ENCODE measurements around the gene FDXACB1. TPM values are rescaled to one million over a fixed set of nuclear protein-coding genes. Genes with fewer than 3 reads are reported as not detected.
"Not testable (repeated sequence)": the region's sequence is repeated elsewhere in the genome, so short reads cannot be mapped to it uniquely, and the experiment has no call there.

FDXACB1 gene
- total RNA-seq, 2 donors from 2014 or later = 1.3 to 1.8 TPM

DNA sequence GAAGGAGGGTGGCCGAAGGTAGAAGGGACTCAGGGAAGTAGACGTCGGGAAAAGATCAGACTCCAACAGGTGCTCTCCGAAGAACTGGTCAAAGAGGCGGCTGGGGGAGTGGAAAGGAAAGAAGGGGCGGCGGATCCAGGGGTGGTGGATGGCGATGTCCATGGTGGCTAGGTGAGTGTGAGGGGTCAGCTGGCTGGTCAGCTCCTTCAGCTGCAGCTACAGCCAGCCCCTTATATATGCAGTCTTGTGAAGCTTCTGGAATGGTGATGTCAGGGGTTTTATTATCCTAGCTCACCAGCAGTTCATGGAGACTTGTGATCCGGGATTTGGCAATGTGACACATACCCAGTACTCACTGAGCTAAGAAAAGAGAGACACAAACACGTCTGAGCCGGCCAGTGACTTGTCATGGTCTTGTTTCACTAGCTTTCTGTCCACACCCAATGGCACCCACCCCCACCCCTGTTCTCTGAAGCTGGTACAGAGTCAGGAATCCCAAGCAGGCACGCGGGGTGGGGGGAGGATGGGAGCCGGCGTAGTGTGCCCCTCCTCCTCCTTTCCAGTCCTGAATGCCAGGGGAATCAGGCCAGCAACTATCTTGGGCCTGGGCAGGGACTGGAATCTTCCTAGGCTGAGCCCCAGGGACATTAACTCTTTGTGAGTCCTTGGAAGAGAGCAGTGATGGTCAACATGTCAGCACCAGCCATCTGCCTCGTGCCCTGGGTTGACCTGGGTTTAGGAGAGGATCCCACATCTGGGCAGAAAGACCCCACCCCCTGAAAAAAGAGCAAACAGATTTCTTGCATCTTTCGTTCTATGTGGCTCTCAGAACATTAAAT lies 32.8 kb upstream of the FDXACB1 start, which contains the start of gene CRYAB:
TSS of gene CRYAB (minus strand) at position 208 of the 839 bp plus-strand sequence. CDS start at position 162, 46 bp downstream.
- peak; percentile 95 for DNase-seq (ENCODE audit: low spot score)
- intact Hi-C loops (cut with DNase I) = loop anchor here in 1 of 2 donors (5.0 kb wide), 1 partner anchor 34 kb away; the partner anchor contains the start of genes CFAP68 and FDXACB1

GRCh38 chr11:111910676-111911562 lies 32.0 kb upstream of the FDXACB1 start:
- intact Hi-C loops (cut with DNase I) = loop anchor here in 1 of 2 donors (5.0 kb wide), 1 partner anchor 34 kb away; the partner anchor contains the start of genes CFAP68 and FDXACB1

GRCh38 chr11:111909378-111909777 lies 30.4 kb upstream of the FDXACB1 start:
- DNase-seq (ENCODE audit: low spot score) = no peak
- intact Hi-C loops (cut with DNase I) = no loop called here

More at GRCh38 chr11:111910676-111911562, 32.0 kb upstream of the FDXACB1 start:
- no peak for DNase-seq (ENCODE audit: low spot score)

- intact Hi-C loops (cut with DNase I) = no loop called here
- no peak for DNase-seq (ENCODE audit: low spot score)
Measured at GRCh38 chr11:111908639-111909305, 29.8 kb upstream of the FDXACB1 start.

DNA sequence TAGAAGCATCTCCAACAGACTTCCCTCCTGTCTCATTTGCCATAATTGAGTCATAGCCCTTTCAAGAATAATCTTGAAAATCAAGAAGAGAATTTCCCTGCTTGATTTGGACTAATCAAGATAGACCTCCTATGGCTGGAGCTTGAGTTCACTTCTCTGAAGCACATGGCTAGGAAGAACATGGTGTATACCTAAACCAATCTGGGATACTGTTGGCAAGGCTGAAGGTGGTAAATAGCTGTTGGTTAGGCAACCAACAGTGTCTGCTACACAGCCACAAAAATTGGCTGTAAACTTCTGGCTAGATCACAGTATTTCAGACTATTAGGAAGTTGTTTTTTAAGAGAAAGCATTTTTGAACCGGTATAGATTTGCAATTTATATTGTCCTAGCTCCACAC lies 27.7 kb upstream of the FDXACB1 start:
- no peak for DNase-seq (ENCODE audit: low spot score)
- intact Hi-C loops (cut with DNase I) = no loop called here

DNA sequence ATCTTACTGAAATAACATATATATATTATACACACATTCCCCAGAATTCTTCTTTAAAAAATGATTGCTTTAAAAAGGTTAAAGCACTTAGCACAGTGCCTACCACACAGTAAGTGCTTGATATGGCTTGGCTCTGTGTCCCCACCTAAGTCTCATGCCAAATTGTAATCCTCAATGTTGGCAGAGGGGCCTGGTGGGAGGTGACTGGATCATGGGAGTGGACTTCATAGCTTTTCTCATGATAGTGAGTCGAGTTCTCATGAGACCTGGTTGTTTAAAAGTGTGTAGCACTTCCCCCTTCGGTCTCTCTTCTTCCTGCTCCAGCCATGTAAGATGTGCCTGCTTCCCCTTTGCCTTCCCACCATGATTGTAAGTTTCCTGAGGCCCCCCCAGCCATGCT lies 26.4 kb upstream of the FDXACB1 start:
- DNase-seq (ENCODE audit: low spot score) = no peak
- intact Hi-C loops (cut with DNase I) = no loop called here

- no peak for DNase-seq (ENCODE audit: low spot score)
- intact Hi-C loops (cut with DNase I) = no loop called here
Measured at GRCh38 chr11:111886844-111887243, 7.9 kb upstream of the FDXACB1 start.

GRCh38 chr11:111886032-111886431 lies 7.1 kb upstream of the FDXACB1 start:
- DNase-seq (ENCODE audit: low spot score) = no peak
- intact Hi-C loops (cut with DNase I) = no loop called here

DNA sequence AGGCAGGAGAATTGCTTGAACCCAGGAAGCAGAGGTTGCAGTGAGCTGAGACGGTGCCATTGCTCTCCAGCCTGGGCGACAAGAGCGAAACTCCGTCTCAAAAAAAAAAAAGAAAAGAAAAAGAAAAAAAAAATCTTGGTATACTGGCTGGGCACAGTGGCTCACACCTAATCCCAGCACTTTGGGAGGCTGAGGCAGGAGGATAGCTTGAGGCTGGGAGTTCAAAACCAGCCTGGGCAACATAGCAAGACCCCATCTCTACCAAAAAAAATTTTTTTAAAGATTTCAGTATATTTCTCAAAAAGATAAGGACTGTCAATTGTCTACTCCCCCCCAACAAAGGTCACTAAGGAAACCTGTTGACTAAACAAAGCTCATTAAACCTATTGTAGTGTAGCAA lies 6.1 kb upstream of the FDXACB1 start:
- intact Hi-C loops (cut with DNase I); DNase-seq (ENCODE audit: low spot score): not testable (repeated sequence)

- intact Hi-C loops (cut with DNase I) = loop anchor here in 1 of 2 donors (5.0 kb wide), 1 partner anchor 835 kb away; no protein-coding TSS in a partner anchor
- no peak for DNase-seq (ENCODE audit: low spot score)
Measured at GRCh38 chr11:111882202-111882601, 3.2 kb upstream of the FDXACB1 start.

DNA sequence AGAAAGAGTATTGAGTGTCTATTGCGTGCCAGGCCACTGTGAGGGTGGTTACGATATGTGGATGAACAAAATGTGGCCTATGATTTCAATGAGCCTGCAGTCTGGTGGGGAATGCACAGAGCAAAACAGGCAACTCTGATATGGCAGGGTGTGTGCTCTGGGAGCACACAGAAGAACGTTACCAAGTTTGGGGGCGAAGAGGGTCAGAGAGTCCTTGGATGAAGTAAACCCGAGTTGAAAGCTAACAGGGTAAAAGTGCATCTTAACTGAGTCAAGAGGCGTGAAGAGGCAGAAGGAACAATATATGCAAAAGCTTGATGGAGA lies 634 bp upstream of the FDXACB1 start:
- intact Hi-C loops (cut with DNase I) = loop anchor here in 1 of 2 donors (5.0 to 10.0 kb wide), 3 partner anchors 33 to 95 kb away; partner anchors contain the start of genes CRYAB, DIXDC1 and HSPB2
- DNase-seq (ENCODE audit: low spot score) = no peak

GRCh38 chr11:111878385-111878848 lies 548 bp downstream of the FDXACB1 start:
- intact Hi-C loops (cut with DNase I) = loop anchor here in 1 of 2 donors (5.0 to 10.0 kb wide), 3 partner anchors 34 to 96 kb away; partner anchors contain the start of genes CRYAB, DIXDC1 and HSPB2
- DNase-seq (ENCODE audit: low spot score) = no peak

DNA sequence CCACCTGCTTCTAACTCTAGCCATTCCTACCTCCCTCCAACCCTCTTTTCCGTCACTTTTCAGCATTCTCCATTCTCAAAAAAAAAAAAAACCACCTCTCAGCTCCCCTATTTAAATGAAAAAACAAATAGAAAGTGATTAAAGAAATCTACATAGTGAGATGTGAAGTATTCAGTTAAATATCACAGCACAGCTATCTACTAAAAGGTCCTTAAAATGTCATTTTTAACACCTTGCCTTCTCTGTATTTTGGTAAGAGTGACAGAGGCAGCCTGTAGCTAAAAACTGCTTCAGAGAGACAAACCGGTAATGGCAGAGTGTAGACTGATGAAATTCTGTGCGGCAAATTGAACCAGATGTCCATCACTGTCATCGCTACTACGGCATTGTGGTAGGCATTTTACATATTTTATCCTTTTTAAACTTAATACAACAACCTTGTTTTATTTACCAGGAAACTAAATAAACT lies 7.2 kb downstream of the FDXACB1 start:
- intact Hi-C loops (cut with DNase I) = loop anchor here in 1 of 2 donors (10.0 kb wide), 2 partner anchors 63 to 103 kb away; partner anchors contain the start of gene DIXDC1
- no peak for DNase-seq (ENCODE audit: low spot score)

- DNase-seq (ENCODE audit: low spot score) = peak; percentile 95
- intact Hi-C loops (cut with DNase I) = loop anchor here in 1 of 2 donors (10.0 kb wide), 2 partner anchors 64 to 104 kb away; partner anchors contain the start of gene DIXDC1
Measured at GRCh38 chr11:111870886-111871692, 7.9 kb downstream of the FDXACB1 start, which contains the start of gene ALG9. Gene ALG9 (minus strand): TSS chr11:111871581. CDS start chr11:111871482, 99 bp downstream.

- no peak for DNase-seq (ENCODE audit: low spot score)
- intact Hi-C loops (cut with DNase I) = loop anchor here in 1 of 2 donors (10.0 kb wide), 2 partner anchors 64 to 104 kb away; partner anchors contain the start of gene DIXDC1
Measured at GRCh38 chr11:111870522-111870885, 8.5 kb downstream of the FDXACB1 start.

DNA sequence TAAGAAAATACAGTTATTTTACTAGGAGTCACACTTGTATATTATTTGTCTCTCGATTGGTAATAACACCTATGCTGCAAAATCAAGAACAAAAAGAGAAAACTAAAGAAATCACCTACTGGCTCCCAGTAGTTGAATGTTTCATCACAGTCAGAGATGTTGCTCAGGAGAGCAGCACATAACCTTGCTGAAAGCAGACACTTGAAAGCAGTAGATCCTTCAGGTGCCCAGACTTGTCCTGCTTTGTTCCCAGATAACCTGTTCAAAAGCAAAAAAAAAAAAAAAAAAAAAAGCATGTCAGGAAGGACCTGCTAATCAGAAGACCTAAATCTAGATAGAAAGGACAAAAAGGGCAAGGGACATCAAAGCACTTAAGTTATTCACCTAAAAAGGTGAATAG lies 8.9 kb downstream of the FDXACB1 start:
- no peak for DNase-seq (ENCODE audit: low spot score)
- intact Hi-C loops (cut with DNase I) = loop anchor here in 1 of 2 donors (10.0 kb wide), 2 partner anchors 65 to 105 kb away; partner anchors contain the start of gene DIXDC1

DNA sequence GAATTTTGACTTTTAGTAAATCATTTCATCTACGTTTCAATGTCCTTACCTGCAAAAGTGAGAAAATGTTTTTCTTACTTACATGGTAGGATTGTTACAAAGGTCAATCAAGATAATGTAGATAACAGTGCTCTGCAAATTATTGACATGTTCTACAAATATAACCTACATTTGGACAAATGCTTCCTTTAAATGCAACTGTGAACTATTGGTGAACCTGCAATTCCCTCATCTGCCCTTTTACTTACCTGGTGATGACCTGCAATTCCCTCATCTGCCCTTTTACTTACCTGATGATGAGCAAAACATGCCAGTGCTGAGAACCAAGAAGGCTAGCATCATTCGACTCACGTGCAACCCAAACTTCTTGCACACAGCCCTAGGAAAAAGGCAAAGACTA lies 18.7 kb downstream of the FDXACB1 start:
- intact Hi-C loops (cut with DNase I) = no loop called here
- DNase-seq (ENCODE audit: low spot score) = no peak

- intact Hi-C loops (cut with DNase I) = no loop called here
- no peak for DNase-seq (ENCODE audit: low spot score)
Measured at GRCh38 chr11:111855506-111855905, 23.5 kb downstream of the FDXACB1 start.
